ENCODE data around the gene MAML1.

Gene MAML1

DNA sequence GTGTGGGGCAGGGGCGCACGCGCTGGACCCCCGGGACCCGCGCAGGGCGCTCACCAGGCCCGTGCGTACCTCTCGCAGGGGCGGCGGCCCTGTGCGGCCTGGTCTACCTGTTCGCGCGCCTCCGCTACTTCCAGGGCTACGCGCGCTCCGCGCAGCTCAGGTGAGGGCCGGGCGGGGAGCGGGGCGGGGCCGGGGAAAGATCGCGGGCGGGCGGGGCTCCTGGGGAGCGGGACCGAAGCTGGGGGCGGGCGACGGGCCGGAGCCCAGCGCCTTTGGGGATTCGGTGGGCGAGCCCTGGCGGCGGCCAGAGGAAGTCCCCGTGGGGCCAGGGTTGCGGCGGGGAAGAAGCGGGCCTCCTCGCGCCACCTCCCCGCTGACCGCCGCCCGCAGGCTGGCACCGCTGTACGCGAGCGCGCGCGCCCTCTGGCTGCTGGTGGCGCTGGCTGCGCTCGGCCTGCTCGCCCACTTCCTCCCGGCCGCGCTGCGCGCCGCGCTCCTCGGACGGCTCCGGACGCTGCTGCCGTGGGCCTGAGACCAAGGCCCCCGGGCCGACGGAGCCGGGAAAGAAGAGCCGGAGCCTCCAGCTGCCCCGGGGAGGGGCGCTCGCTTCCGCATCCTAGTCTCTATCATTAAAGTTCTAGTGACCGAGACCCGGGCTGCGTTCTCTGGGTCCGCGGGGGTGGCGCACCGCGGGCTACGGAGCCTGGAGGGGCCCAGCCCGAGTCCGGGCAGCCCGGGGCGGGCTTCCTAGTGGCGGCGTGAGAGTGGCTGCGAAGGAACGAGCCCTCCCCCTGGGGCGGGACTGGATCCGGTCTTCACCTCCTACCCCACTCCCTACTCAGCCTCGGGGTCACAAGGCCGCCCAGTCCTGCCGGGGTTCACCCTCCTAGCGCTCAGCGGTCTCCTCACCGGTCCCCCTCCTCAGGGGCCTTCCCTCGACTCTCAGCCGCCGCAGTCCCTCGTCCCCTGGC is 63.5 kb downstream of the MAML1 start:
- DNase-seq = peak; percentile 71

DNA sequence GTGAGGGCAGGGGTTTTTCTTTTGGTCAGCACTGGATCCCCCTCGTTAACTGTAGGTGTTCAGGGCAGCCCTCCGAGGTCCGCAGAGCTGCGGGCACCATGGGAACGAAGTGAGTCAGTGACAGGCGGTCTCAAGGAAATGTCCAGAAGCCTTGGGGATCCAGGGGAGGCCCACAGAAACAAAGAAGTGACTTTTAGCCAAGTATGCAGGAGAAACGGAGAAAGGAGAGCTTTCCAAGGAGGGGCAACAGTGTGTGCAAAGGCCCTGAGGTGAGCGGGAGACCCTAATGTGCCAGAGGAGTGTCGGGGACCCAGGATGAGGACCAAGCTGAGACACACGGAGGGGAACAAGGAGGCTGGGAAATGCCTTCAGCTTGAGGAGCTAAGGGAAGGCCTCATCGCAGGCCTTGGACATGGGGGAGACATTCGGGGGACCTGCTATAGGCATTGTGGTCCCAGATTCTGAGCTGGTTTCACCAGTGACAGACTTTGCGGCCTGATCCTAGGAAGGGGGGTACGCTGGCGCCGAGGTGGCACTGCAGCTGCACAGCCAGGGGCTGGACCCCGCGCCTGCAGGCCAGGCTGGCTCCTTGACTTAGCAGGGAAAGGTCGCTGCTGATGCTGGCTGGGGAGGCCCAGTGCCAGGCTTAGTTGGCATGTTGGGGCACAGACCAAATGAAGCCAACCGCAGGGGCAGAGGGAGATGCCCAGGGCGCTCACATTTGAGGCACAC is 64.4 kb downstream of the MAML1 start:
- DNase-seq = no peak

DNA sequence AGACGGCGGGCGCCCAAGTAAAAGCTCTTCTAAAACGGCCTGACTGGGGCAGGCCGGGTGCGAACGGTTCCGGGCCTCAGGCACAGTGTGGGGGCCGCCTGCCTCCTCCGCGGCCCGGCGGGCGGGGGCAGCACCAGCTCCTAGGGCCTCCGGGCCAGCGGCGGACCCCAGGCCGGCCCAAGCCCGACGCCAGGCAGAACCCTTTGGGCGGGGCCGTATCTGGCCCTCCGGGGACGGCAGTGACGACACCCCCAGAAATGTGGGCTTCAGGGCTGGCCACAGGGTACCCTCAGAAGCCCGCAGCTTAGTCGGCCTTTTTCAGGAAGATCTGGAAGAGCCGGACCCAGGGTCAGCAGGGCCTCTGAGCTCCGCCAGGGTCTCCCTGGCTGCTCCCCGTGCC is 65.1 kb downstream of the MAML1 start:
- DNase-seq = no peak

DNA sequence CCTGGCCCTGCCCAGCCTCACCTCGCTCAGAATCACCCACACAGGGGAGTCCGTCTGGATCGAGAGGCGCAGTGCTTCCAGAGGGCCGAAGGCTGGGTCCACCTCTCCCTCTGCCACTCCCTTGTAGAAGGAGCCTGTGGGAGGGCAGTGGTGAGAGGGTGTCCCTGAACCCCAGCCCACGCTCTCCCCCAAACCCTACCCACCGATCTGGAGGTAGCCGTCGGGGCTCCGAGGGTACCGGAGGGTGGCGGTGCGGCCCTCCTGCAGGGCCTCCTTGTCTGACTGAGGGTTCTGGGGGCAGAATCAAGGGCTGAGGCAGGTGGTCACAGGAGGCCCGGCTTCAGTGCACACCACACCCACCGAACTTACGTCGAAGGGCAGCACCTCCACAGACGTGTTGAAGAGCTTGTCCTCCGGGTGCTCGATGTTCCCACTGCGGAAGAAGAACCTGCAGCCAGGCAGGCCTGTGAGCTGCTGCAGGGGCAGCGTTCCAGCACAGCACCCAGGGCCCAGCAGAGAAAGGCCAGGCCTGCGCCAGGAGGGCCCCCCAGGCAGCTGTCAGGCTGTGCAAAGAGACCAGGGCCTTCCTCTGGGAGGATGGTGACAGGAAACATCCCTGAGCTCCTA is 65.6 kb downstream of the MAML1 start:
- no peak for DNase-seq

DNA sequence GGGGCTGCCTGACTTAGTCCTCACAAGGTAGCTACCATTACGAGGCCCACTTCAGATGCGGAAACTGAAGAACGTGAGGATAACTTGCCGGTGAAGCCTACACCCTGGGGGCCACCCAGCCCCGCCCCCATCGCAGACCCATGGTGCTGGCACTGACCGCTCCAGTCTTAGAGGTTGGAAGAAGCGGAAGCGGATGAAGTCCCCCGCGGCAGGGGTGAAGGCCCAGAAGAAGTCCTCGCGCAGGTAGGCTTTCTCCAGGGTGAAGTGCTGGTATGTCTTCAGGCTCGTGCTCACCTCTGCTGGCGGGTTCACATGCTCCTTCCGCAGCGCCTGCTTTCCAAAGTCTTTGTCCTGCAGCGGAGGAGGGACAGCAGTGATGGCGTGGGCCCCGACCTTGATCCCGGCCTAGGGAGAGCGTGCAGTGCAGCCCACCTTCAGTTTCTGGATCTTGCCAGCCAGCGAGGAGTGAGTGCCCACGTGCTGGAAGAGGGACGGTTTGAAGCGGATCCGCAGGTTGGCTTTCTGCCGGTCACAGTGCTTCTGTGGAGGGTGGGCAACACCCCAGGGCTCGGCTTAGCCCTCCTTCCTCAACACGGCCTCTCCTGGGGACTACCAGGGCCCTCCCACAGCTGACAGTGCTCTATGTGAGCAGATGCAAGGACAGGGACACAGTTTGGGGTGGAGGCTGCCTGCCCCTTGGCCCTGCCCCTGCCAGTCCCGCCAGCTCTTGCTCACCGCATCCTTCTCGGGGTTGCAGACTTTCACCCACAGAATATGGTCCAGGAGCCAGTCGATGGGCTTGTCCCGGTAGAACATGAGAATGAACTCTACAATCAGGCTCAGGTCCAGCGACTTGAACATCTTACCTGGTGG is 66.4 kb downstream of the MAML1 start:
- DNase-seq = no peak

DNA sequence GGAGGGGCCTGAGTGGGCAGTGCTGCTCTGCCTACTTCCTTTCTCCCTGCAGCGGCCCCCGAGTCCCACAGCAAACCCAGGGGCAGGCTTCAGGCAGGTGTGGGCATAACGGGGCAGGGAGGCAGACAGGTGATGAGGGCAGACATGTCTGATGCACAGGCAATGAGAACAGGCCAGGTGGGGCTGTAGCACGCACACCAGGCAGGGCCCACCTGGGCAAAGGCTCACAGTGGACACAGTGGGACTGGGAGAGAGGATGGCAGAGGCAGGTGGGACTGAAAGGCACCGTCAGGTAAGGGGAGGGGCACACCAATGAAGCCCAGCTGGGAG is 67.0 kb downstream of the MAML1 start:
- no peak for DNase-seq

DNA sequence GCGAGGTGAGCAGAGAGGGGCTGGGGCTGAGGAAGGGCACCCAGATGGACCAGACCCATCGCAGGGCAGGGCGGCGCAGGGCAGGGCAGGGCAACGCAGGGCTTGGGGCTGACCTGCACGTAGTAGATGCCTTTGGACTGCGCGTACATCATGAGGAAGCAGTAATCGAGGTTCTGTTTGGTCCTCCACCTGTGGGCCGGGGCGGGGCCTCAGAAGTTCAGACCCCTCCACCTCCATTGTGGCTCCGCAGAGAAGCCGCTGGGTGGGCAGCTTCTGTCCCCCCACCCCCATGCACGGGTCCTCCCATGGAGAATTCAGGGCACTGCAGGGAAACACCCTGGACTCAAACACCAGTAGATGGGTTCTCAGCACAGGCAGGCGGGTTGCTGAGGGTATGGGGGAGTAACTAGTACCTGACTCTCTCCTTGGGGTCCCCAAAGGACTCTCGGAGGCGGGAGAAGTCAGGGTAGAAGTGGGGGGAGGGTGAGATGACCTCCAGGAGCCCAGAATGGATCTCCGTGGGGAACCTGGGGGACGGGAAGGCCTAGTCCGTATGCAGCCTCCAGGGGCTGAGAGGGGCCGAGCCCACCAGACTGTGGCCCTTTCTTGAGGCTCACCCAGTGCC is 67.6 kb downstream of the MAML1 start:
- DNase-seq = no peak

DNA sequence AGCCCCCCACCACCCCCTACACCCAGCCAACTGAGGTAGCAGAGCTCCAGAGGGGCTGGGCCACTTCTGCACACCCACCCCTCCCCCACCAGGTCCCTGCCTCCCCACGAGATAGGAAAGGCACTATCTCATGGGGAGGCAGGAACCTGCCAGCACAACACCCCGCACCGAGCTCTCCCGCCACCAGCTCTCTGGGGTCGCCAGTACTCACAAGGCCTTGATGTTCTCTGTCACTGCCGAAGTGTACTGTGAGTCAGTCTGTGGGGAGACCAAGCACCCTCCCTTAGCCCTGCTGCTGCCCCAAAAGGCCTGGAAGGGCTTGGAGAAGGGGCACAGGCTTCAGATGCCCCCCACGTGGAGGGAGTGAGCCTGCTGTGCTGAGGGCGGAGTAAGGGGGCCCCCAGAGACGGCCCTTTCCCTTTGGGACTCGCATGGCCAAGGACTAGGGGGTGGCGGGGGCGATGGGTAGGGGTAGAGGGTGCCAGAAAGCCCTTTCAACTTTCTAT is 68.1 kb downstream of the MAML1 start:
- no peak for DNase-seq

DNA sequence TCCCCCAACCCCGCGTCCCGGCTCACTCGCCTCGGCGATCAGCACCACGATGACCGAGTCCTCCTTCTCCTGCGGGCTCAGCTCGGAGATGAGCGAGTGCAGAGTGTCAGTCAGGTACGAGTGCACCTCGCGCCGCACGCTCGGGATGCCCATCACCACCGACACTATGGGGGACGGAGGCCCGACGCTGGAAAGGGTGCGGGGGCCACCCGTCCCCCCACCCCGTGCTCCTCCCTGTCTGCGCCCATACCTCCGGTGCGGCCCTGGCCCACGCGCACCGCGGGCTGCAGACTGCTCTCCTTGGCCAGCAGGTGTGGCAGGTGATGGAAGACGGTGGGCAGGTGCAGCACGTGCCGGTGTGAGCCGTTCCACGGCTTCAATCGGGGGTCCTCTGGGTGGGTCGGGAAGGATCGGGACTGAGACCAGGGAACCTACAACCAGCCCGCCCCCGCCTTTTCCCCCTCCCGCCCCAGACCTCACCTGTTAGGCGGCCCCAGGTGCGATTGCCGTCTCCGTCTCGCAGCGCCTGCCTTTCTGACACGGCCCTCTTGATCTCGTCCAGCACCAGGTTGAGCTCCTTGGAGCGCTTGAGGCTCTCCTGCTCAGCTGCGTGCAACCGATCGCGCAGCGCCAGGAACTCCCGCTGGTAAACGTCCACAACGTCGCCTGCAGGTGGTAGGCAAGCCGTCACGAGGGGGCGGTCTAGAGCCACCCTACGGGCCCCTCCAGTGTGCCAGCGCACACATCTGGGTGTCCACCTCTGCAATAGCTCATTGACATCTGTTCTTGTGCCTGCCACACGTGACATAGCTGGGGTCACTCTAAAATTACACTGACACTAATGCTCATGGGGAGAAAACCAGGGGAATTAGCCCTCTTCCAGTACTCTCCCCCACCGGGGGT is 68.9 kb downstream of the MAML1 start:
- DNase-seq = peak; percentile 81

DNA sequence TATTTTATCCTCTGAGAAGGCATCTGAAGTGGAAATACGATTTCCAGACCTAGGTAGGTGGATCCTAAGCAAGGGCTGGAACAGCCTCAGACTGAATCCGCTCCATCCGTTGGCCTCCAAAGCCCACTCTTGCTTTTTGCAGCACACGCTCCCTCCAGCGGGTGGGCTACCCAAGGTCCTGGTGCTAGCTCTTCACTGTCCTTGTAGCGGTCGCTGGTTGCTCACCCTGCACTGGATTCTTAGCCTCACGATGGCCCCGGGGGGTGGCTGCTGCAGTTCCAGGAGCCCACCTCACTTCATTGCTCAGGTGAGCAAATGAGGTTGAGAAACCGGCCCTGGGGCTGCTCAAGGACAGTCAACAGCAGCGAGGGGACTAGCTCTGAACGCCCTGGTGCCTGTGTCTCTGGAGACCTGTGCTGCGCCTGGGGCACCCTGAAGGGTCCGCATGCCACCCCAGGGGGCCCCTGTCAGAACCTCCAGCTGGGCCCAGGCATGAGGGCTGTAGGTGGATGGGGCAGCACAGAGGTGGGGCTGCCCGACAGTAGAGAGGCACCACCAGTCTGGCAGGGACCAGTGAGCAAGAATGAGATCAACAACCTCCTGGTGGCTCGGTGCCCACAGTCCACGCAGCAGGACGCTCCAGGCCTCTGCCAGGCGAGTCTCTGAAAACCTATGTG is 69.7 kb downstream of the MAML1 start:
- DNase-seq = no peak

DNA sequence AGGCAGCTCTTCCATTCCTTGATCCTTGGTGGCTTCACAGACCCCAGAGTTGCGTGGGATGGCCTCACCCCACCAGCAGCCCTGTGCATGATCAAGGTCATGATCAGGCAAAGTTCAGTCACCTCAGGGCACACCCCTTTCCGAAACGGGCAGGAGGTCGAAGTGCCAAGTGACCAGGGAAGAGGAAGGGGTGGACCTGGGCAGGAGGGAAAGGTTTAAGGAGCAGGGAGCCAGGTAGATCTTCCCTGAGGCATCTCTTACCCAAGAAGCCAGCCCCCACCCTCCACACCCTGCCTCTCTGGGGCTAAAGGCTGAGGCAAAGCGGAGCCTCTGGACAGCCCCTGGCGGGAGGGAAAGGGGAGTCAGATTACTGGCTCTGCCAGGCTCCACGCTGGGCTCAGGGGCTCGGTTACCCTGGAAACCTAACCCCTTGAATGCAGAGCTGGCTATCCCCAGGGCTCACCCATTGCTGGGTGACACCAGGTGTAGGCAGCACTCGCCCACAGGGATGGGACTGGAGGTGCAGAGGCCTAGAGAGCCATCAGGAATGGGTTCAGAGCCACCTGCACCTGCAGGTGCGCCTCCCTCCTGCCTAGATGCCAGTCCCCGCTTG is 70.4 kb downstream of the MAML1 start:
- DNase-seq = no peak

DNA sequence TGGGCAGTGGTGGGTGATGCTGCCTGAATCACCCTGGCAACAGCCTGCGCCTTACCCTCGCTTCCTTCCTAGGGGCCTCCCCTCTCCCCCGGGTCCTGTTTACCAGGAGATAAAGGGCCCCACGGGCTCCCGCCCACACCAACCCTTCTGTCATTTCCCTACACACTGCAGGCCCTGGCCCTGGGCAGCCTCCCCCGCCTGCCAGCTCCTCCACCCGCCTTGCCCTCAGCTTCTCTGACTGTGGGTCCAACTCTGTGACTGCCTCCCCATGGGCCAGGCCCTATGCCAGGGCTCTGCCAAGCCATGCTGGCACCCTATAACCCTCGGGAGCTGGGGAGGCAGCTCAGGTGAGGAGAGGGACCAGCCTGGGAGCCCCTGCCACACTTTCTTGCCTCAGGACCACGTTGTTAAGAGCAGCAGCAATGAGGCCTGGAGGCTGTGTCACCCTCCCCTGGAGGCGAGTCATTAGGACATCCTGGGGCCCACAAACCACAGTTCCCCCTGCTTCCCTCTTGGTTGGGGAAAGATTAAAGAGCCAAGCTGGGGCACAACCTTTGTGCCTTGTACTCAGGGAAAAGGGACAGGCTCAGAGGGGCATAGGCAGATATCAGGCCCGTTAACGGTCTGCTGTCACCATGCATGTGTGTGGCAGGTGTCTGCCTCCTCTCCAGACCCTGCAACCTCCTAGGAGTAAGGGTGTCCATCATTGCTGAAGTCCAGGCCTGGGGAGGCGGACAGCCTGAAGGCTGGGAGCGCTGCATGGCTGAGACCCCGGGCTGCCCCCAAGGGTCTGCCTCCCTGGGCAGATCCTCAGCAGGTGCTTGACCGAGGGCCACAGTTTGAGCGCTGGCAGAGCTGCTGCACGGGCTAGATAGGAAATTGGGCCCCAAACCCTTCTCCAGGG is 71.3 kb downstream of the MAML1 start:
- DNase-seq = no peak

DNA sequence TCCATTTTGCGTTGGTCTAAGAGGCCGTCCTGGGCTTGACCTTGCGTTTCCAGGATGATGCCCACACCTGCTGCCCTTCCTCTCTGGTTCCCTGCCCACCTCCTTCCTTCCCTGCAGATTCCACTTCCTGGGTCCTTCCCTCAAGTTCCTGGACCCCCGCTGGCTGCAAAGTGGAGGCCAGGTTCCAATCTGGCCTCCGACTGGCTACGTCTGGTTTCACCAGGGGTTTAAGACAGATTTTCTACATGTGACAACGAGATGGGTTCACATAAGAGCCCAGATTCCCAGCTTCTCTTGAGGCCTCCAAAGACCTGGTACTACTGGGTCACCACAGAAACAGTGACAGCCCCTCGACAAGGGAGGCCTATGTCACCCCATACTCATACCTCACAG is 71.9 kb downstream of the MAML1 start:
- DNase-seq = no peak

DNA sequence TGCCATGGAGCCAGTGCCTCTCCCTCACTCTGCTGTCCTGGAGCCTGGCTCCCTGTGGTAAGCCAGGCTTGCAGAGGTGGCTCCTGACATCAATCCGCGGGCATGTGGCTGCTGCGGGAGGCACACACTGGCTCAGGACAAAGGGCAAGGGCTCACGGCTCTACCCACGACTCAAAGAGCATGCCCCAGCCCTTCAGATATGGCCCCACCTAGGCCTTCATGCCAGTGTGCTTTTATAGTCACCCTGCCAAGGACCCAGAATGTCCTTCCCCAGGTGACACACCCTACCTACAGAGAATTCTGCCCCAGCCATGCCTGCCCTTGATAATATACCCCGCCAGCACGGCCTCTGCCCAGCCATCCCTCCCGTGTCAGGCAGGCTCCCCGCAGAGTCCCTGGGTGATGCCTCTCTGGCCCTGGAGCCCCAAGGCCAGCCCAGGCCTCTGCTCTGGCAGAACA is 72.5 kb downstream of the MAML1 start:
- DNase-seq = no peak

DNA sequence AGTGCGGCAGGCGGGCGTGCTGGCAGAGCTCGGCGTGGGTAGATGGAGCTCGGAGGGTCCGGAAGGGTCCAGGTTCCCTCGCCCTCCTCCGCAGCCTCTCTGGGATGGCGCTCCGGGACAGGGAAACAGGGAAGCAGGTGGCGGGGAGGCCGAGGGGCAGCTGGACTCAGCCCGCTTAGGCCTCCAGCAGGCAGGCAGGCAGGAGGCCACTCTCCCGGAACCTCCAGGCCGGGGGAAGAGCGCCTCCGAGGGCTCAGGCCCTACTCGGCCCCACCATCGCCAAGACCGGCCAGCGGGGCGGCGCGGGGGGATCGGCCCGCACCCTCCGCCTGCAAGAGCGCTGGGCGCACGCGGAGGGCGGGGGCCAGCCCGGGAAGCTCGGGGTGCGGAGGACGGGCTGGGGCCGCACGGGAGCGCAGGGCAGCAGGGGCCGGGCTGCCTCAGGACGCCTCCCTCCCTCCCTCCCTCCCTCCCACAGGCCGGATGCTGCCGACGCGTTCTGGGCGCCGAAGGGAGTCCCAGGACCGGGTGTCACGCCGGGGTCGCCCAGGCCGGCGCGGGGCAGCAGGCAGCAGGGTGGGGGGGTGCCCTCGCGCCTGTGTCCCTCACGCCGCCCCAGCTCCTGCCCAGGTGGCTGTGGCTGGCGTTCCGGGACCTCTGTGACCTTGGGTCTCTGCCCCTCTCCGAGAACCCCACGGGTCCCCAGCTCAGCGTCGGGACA is 73.1 kb downstream of the MAML1 start:
- DNase-seq = peak; percentile 53

DNA sequence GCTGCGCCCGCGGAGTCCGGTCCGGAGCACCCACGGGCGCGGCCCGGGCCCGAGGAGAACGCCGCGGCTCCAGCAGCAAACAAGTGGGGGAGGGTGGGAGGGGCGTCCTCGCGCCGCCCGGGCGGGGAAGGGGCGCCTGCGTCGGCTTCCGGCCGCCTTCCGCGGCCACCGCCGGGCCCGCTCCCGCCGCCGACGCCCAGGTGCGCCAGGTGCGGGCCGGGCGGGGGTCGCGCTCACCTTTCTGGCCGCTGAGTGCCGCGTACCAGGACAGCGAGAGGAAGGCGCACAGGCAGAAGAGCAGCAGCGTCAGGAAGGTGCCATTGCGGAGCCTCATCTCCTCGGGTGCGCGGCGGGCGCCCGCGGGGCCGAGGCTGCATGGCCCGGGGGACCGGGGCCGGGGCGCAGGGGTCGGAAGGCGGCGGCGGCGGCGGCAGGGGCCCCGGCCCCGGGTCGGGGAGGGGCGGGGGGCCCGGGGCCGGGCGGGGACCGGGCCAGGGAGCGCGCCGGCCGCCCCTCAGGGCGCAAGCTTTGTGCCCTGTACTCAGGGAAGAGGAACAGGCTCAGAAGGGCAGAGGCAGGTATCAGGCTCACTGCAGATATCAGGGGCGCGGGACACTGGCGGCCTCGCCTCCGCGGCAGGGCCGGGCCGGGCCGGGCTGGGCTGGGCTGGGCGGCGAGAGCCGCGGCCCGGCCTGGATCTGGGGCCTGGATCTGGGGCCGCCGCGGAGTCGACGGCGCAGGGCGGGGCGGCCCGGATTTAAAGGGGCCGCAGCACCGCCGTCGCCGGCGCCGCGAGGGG is 73.8 kb downstream of the MAML1 start, which contains the start of gene MGAT4B:
MGAT4B (minus strand) TSS at position 617 of the 799 bp plus-strand sequence; CDS start at position 334, 283 bp downstream.
- DNase-seq = peak; percentile 69

Data from CD4-positive, alpha-beta T cell treated with Interferon gamma for 1 hour (primary cell).